ENCODE measurements around the gene CHRDL1.
"Not testable (repeated sequence)": the region's sequence is repeated elsewhere in the genome, so short reads cannot be mapped to it uniquely, and the experiment has no call there.

The CHRDL1 gene

GRCh38 chrX:110795645-110796406 is at the start of gene CHRDL1:
CHRDL1 (minus strand) TSS chrX:110795817; CDS start chrX:110792181, 3,636 bp downstream.
- FAIRE-seq, result no peak

- no peak for FAIRE-seq
Measured at GRCh38 chrX:110836982-110837381, 41.4 kb upstream of the CHRDL1 start.

- FAIRE-seq, result no peak
Measured at GRCh38 chrX:110836451-110836850, 40.8 kb upstream of the CHRDL1 start.

GRCh38 chrX:110836001-110836400 is 40.4 kb upstream of the CHRDL1 start:
- FAIRE-seq, result no peak

GRCh38 chrX:110825972-110826371 is 30.4 kb upstream of the CHRDL1 start:
- no peak for FAIRE-seq

- not testable (repeated sequence) for FAIRE-seq
Measured at GRCh38 chrX:110816543-110816942, 20.9 kb upstream of the CHRDL1 start.

GRCh38 chrX:110806145-110806544 is 10.5 kb upstream of the CHRDL1 start:
- no peak for FAIRE-seq

GRCh38 chrX:110805303-110805702 is 9.7 kb upstream of the CHRDL1 start:
- FAIRE-seq, result no peak

- no peak for FAIRE-seq
Measured at GRCh38 chrX:110804446-110804845, 8.8 kb upstream of the CHRDL1 start.

GRCh38 chrX:110803506-110803905 is 7.9 kb upstream of the CHRDL1 start:
- FAIRE-seq, result no peak

GRCh38 chrX:110796407-110796697 is 735 bp upstream of the CHRDL1 start:
- no peak for FAIRE-seq

- FAIRE-seq, result no peak
Measured at GRCh38 chrX:110794601-110795000, 1.0 kb downstream of the CHRDL1 start.

GRCh38 chrX:110791071-110791470 is 4.5 kb downstream of the CHRDL1 start:
- no peak for FAIRE-seq

- FAIRE-seq, result no peak
Measured at GRCh38 chrX:110786486-110786885, 9.1 kb downstream of the CHRDL1 start.

GRCh38 chrX:110759785-110760184 is 35.8 kb downstream of the CHRDL1 start:
- FAIRE-seq, result no peak

GRCh38 chrX:110758781-110759422 is 36.7 kb downstream of the CHRDL1 start:
- no peak for FAIRE-seq

- no peak for FAIRE-seq
Measured at GRCh38 chrX:110755611-110756010, 40.0 kb downstream of the CHRDL1 start.

- FAIRE-seq, result no peak
Measured at GRCh38 chrX:110755061-110755460, 40.6 kb downstream of the CHRDL1 start.

- no peak for FAIRE-seq
Measured at GRCh38 chrX:110750526-110751189, 45.0 kb downstream of the CHRDL1 start.

GRCh38 chrX:110748256-110748806 is 47.3 kb downstream of the CHRDL1 start:
- FAIRE-seq, result no peak

GRCh38 chrX:110746014-110746413 is 49.6 kb downstream of the CHRDL1 start:
- no peak for FAIRE-seq

- FAIRE-seq, result no peak
Measured at GRCh38 chrX:110745288-110745687, 50.3 kb downstream of the CHRDL1 start.

- no peak for FAIRE-seq
Measured at GRCh38 chrX:110743679-110744340, 51.8 kb downstream of the CHRDL1 start.

Data from endometrium (tissue), 2 donors.